Measurements from ENCODE around the gene PLEK.
"Not testable (repeated sequence)": the region's sequence is repeated elsewhere in the genome, so short reads cannot be mapped to it uniquely, and the experiment has no call there.

PLEK gene, protein sequence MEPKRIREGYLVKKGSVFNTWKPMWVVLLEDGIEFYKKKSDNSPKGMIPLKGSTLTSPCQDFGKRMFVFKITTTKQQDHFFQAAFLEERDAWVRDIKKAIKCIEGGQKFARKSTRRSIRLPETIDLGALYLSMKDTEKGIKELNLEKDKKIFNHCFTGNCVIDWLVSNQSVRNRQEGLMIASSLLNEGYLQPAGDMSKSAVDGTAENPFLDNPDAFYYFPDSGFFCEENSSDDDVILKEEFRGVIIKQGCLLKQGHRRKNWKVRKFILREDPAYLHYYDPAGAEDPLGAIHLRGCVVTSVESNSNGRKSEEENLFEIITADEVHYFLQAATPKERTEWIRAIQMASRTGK

GRCh38 chr2:68365087-68365486 lies at the start of gene PLEK:
TSS of gene PLEK (plus strand) at chr2:68365282. CDS start at chr2:68365352, 70 bp downstream.
- no peak for DNase-seq

GRCh38 chr2:68316111-68316510 lies 49.0 kb upstream of the PLEK start:
- DNase-seq = no peak

- DNase-seq = peak; percentile 4
Observed at GRCh38 chr2:68317971-68318913, 46.8 kb upstream of the PLEK start.

DNA sequence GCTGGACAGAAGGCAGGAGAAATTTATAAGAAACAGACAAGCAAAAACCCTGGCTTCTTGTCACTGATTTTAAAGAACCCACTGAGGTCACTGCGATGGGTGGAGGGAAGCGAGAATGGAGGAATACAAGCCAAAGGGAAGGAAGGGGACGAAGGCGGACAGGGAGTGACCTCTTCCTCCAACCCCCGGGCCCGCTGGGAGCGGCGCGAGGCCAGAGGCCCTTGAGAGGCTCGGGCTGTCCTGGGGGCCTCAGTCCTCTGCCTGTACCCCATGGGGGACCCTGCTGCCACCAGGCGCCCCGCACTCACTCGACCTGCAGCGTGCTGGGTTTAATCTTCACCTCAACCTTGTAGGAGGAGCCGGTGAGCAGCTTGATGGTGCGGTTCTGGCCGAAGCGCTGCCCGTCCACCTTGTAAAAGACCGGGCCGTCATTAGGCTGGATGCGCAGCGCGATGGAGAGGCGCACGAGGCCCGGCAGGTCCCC lies 46.1 kb upstream of the PLEK start:
- no peak for DNase-seq

GRCh38 chr2:68319398-68320117 lies 45.5 kb upstream of the PLEK start, which contains the start of gene CNRIP1:
TSS of gene CNRIP1 (minus strand) at chr2:68319949. CDS start at chr2:68319400, 549 bp downstream.
- DNase-seq = peak; percentile 38

DNA sequence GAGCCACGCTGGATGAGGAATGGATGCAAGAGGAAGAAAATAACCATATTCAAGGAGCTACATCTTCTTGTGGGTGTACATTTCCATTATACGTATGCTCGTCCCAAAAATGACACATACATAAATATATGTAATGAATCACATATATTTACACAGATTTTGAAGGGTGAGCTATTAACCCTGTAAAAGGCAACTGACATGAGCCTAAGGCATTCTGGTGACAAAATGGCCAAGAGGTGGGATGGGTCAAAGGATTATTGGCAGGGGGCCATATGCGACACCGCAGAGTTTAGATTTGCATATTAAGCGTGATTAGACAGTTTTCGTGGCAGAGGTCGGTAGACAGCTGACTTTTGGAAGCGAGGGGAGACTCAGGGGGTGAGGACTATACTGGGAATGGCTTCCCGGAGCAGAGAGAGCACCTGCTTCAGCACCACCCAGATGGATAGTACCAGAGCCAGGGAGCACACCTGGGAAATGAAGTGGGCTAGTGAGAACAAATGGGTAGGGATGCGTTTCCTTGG lies 44.9 kb upstream of the PLEK start:
- DNase-seq = peak; percentile 11

DNA sequence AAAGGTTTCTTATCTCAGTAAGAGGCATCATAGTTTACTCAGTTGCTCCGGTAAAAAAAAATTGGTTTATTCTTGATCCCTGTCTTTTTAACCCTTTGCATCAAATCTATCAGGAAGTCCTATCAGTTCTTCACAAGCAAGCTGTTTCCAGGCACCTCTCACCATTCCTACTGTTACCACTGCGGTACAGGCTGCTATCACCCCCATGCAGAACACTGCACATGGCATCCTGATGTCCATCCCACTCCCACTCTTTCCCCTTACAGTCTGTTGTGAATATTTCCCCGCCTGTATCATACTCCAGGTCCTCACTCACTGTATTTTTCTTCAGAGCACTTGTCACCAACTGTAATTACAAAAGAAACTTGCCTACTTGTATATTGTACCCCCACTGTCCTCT lies 40.0 kb upstream of the PLEK start:
- no peak for DNase-seq

DNA sequence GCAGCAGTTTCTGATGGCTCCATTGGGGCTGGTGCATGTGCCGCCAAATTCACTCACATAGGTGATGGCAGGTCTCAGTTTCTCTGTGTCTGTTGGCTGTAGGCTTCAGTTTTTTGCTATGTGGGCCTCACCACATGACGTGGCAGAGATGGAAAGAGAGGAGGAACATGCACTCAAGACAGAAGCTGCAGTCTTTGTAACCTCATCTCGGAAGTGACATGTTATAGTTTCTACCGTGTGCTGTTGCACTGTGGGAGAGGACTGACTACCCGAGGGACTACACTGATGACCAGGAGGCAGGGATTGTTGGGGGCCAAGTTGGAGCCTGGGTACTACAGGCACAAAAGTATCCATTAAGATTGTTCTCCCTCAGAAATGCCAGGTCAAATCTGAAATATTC lies 36.2 kb upstream of the PLEK start:
- no peak for DNase-seq

DNA sequence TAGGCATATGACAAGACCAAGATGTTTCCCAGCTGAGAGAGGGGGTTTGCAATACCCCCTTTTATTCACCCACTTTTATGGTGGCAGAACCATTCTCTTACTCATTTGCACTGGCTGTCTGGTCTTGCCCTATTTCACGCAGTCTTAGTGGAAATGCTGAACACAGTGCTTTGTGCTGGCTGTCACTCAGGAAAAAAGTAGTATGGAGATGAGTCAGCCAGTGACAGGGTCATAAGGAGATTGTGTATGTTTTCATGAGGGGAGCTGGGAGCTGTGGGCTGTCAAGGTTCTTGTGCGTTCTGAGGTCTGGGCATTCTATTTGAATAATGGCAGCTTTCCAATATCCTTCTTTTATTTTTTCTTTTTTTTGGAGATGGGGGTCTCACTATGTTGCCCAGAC lies 34.4 kb upstream of the PLEK start:
- DNase-seq = no peak

GRCh38 chr2:68333009-68333408 lies 32.1 kb upstream of the PLEK start:
- DNase-seq = no peak

DNA sequence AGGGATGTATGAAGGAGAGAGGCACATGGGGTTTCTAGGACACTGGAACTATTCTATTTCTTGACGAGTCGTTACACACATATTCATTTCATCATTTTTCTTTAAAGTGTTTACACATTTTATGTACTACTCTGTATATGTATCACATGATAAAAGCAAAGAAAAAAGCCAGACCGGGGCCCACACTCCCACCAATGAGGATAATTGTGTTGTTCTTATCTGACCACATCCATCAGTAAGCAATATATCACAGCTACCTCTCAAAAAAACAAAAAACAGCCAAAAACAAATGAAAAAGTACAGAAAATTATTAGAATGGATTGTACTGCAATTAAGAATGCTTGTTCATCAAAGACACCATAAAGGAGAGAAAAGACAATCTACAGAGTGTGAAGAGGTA lies 31.2 kb upstream of the PLEK start:
- DNase-seq = no peak

GRCh38 chr2:68336192-68336591 lies 28.9 kb upstream of the PLEK start:
- no peak for DNase-seq

GRCh38 chr2:68340226-68341061 lies 24.6 kb upstream of the PLEK start:
- no peak for DNase-seq

DNA sequence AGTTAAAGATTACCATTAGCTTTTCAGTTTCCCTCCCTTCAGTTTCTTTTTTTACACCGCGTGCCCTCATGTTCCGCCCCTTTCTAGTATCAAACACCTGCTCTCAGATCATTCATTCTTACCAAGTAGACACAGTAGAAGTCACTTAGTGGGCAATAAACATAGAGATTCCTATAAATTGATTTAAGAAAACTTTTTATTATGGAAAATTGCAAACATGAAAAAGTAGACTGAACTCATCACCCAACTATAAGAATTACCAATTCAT lies 24.1 kb upstream of the PLEK start:
- no peak for DNase-seq

GRCh38 chr2:68341583-68341982 lies 23.5 kb upstream of the PLEK start:
- DNase-seq = no peak

DNA sequence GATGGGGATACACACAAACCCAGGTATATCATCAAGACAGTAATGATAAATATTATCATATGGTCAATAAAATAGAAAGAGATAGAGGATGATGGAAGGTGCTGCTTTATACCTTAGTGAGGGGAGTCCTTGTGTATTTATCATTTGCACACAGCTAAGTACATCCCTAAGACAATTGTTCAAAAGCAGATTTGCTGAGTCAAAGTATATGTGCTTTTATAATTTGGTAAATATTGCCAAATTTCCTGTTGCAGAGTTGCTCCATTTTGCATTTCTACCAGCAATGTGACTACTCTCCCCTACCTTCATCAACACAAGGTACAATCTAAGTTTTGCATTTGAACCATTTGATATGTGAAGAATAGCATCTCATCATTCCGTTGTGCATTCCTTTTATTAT lies 22.6 kb upstream of the PLEK start:
- DNase-seq = no peak

GRCh38 chr2:68344031-68344430 lies 21.1 kb upstream of the PLEK start:
- DNase-seq = no peak

DNA sequence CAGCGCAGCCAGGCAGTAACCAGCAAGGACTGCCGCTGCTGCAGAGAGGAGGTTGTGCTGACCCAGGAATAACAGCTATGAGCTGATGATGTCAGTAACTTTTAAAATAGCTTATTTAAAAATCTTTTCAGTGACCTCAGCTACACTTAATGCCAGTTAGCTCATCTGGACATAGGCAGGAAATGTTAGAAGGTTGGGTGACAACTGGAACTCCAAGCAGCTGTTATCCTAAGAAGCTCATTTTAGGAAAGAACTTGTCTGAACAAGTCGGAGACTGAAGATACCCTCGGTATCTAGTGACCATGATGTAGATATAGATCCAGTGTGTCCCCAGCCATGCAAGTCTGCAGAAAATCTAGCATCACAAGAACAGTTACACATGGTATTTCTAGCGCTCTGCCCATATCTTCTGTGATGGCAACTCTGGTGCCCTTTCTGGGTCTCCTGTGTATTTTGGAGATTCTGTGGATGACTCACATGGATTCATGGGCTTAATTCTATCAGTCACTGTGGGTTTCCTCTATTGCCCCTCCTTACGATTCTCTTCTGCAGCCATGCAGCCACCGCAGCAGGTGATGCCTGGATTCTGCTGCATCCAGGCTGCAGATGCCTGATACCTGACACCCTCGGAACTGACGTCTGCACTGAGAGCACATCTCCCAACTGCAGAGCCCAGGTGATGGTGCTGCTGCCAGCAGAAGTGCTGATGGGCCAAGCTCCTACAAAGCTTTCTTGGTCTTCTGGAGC lies 19.8 kb upstream of the PLEK start:
- DNase-seq = peak; percentile 58

GRCh38 chr2:68349091-68349490 lies 16.0 kb upstream of the PLEK start:
- not testable (repeated sequence) for DNase-seq

- no peak for DNase-seq
Observed at GRCh38 chr2:68351997-68352396, 13.1 kb upstream of the PLEK start.

GRCh38 chr2:68352651-68353391 lies 12.3 kb upstream of the PLEK start:
- DNase-seq = no peak

Measured in NCI-H510A (cell line).